ENCODE data around the gene ARHGAP9.
"Not testable (repeated sequence)": the region's sequence is repeated elsewhere in the genome, so short reads cannot be mapped to it uniquely, and the experiment has no call there.

Gene ARHGAP9

DNA sequence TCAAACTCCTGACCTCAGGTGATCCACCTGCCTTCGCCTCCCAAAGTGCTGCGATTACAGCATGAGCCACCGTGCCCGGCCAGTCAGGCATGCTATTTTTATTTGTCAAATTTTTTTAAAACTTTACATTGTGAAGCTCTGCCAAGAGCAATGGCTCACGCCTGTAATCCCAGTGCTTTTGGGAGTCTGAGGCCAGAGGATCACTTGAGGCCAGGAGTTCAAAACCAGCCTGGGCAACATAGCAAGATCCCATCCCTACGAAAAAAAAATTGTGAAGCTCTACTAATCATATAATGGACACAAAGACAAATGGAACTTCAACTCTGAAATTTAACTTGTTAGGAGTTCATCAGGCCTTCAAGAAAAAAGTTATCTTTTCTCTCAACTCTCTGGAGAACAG lies 50.7 kb downstream of the ARHGAP9 start:
- Histone ChIP-seq H4K20me1 (ENCODE audit: control insufficient read depth, insufficient read depth, low read depth, low read length) (no peaks in the 10 kb centered on the region), H3K4me2 (ENCODE audit: low read length) (peak overlapping the region; percentile 94), H3F3A (ENCODE audit: control insufficient read depth, insufficient read depth) (peaks cover 3% of the 10 kb centered on the region; the same call in 1 of the 2 replicates), H3K4me3 (ENCODE audit: low read length) (peak overlapping the region; percentile 97), H3K4me1 (ENCODE audit: control insufficient read depth, low read length) (peaks cover 24% of the 10 kb centered on the region), H3K9me2 (replicated peaks; ENCODE audit: control insufficient read depth, low read length) (no peaks in the 10 kb centered on the region), H3K27me3 (ENCODE audit: control insufficient read depth, low read length) (no peaks in the 10 kb centered on the region), H3K27ac (ENCODE audit: low read depth, low read length) (no peak overlapping the region), H3K36me3 (ENCODE audit: control insufficient read depth, low read length) (peaks cover 23% of the 10 kb centered on the region), H3K9me3 (ENCODE audit: control insufficient read depth, insufficient read depth, low read length) (no peaks in the 10 kb centered on the region), H3K79me2 (ENCODE audit: control insufficient read depth, low read length) (peaks cover 57% of the 10 kb centered on the region)
- TF ChIP-seq EZH2phosphoT487 (IDR thresholded peaks at IDR 0.05; ENCODE audit: borderline replicate concordance, low read length) = no peak

DNA sequence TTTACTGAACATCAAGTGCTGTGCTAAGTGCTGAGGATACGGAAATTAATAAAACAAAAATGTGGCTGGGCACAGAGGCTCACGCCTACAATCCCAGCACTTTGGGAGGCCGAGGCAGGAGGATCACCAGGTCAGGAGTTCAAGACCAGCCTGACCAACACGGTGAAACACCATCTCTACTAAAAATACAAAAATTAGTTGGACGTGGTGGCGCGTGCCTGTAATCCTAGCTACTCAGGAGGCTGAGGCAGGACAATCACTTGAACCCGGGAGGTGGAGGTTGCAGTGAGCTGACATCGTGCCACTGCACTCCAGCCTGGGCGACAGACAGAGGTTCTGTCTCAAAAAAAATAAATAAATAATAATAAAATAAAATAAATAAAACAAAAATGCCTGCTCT lies 52.7 kb downstream of the ARHGAP9 start:
- H3K4me1 ChIP-seq (ENCODE audit: control insufficient read depth, low read length) = peaks cover 23% of the 10 kb centered on the region
- not testable (repeated sequence) for H3K27me3 ChIP-seq (ENCODE audit: control insufficient read depth, low read length); H3K9me3 ChIP-seq (ENCODE audit: control insufficient read depth, insufficient read depth, low read length); H3K27ac ChIP-seq (ENCODE audit: low read depth, low read length); H3K4me3 ChIP-seq (ENCODE audit: low read length); H3K9me2 ChIP-seq (replicated peaks; ENCODE audit: control insufficient read depth, low read length); H3K4me2 ChIP-seq (ENCODE audit: low read length); H4K20me1 ChIP-seq (ENCODE audit: control insufficient read depth, insufficient read depth, low read depth, low read length); H3F3A ChIP-seq (ENCODE audit: control insufficient read depth, insufficient read depth)
- peaks cover 36% of the 10 kb centered on the region for H3K36me3 ChIP-seq (ENCODE audit: control insufficient read depth, low read length)
- peaks cover 72% of the 10 kb centered on the region for H3K79me2 ChIP-seq (ENCODE audit: control insufficient read depth, low read length)
